HG03039 (cell line): ENCODE data around the gene TENT4B.

ENCODE experiments used
- ATAC-seq: cut with Tn5 transposase; IDR thresholded peaks from one replicate; pipeline ENCODE4 v1.9.1; 2021; ENCODE audit warnings: mild to moderate bottlenecking, moderate library complexity; ENCODE audit not compliant: unreplicated experiment

The TENT4B gene

DNA sequence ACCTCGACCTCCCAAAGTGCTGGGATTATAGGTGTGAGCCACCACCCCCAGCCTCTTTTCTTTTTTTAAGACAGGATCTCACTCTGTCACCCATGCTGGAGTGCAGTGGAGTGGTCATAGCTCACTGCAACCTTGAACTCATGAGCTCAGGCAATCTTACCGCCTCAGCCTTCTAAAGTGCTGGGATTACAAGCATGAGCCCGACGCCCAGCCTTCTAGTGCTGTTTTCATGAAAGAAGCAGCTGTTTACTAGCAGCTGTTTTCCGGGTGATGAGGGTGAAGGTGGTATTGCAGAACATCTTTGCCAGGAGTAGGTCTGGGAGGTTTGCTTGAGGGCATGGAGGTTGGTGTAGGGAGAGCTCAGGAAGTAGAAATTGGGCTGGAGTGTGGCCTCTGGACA lies 115.2 kb downstream of the TENT4B start:
- ATAC-seq: no peak

GRCh38 chr16:50269061-50269705 lies 116.1 kb downstream of the TENT4B start:
- ATAC-seq: no peak

- no peak for ATAC-seq
These were observed 116.8 kb downstream of the TENT4B start for GRCh38 chr16:50269769-50270509.

GRCh38 chr16:50270510-50271147 lies 117.5 kb downstream of the TENT4B start:
- no peak for ATAC-seq

- ATAC-seq: no peak
These were observed 118.3 kb downstream of the TENT4B start for GRCh38 chr16:50271148-50272041.

DNA sequence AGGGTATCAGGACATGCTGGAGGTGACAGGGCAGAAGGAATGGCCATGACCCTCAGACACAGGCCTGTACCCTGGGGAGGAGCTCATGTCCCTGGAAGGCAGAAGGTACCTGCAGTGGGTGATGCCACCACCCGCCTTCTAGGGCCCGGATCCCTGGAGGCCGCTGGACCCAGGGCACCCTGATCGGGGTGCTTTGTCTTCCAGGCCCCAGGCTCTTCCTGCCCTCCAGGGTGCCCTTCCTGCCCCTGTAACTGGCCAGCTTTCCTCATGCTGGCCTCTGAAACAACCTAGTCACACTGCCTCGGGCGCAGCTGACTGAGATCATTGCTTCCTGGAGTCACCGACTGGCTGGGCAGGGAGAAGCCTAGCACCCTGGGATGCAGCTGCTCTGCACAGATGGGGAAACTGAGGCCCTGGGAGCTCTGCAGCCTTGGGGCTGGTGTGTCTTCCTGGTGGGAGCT lies 119.0 kb downstream of the TENT4B start:
- no peak for ATAC-seq

DNA sequence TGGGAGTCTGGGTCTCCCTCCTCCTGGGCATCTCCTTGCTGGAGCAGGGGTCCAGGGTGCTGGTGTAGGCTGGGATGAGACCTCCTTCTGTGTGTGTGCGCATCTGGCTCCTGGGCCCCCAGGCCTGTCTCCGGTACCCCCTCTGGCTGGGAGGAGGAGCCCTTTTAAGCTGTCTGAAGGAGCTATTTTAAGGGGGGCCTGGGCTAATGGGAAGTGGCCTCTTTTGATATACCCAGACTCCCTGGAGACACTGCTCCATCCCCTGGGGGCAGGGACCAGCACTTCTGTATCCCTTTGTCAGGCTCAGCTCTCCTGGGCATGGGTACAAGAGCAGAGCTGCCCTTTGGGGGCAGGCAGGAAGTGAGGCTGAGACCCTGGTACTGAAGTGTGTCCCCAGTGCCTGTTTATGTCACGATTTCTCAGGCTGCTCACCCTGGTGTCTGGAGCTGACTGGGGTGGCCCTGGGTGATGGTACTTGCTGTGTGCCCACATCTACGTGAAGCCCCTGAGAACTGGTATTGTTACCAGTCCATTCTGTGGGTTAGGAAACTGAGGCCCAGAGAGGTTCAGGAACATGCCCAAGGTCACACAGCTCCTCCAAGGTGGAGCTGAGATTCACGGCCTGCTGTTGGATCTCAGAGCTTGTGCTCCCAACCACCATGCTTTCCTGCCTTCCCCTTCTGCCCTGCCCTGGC lies 119.7 kb downstream of the TENT4B start:
- no peak for ATAC-seq

GRCh38 chr16:50273382-50273690 lies 120.2 kb downstream of the TENT4B start:
- no peak for ATAC-seq

DNA sequence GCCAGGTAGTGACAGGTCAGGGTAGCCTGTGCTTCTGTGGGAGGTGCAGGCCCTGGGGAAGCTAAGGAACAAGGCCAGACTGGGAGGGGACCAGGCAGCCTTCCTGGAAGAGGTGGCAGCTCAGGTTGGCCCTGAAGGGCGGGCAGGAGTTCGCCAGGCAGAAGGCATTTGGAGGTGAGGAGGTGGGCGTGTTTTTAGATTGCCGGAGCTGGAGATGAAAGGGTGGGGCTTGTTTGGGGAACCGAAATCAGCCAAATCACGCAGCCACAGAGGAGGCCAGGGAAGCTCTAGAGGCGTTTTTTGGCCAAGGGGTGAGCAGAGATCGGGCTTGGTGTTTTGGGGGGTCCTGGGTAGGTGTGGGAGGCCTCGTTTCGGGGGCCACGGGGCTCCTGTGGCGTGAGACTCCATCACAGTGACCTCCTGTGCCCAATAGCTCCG lies 120.8 kb downstream of the TENT4B start:
- ATAC-seq: no peak

DNA sequence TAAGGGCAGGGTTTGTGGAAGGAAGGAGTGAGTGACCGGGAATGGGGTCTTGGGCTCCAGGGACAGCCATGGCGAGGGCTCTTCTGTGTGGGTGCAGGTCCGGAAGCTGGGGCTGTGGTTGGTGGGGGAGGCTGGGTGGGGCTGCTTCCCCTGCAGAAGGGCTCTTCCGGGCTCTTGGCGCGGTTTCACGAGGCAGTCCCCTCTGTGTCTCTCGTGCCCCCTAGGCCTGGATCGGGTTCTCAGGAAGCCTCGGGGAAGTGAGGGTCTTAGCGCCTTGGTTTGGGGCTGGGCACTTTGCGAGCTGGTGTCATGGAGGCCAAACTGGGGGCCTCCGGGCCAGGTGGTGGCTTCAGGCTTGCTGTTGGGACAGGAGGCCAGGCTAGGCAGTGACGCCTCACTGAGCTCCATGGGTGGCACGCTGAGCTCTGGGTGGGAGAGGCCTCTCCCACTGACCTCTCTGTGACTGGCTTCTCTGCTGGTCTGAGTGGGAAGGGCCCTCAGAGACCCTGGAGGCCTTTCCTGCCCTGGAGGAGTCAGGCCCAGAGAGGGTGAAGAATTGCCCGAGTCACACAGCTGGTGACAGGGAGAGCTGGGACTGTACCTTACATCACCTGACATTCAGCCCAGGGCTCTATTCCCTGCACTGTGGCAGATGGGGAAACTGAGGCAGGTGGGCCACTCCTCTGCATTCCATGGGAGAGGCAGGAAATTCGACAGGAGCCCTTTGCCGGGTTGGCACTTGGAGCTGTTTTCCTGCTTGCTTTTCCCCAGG lies 121.4 kb downstream of the TENT4B start:
- ATAC-seq: no peak

- ATAC-seq: no peak
These were observed 122.0 kb downstream of the TENT4B start for GRCh38 chr16:50275098-50275415.

DNA sequence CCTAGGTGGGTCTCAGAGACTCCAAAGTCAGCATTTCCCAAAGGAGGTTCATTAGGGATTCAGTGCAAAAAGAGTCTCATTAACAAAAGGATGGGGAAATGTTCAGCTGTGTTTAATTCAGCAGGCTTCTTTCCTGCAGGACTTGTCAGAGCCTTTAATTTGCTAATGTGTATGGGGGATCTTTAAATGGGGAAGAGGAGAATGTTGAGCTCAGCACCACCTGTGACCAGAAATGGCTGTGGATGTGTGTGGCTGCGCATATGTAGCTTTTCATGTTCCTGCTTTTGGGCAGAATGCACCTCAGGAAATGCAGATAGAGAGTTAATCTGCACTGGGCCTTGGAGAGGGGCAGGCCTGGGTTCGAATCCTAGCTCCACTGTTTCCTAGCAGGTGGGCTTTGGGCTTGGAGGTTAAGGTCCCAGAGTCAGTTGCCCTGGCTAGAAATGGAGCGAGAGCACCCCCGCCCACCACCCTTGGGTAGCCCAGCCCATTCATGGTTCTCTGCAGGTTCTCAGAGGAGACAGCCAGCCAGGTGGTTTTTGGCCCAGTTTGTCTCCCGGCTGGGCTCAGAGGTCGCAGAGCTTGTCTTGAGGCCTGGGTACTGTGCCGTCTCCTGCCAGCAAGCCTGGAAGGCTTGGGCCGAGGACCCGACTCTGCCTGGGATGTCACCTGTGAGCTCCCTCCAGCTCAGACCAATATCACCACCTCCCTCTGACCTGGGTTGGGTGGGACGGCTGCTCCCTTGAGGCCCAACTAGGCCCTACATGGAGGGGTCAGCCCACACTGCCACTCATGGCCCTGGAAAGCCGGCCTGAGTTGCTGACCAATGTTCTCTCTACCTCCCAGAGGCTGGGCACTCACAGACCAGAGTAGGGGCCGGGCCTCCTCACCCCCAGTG lies 122.6 kb downstream of the TENT4B start:
- ATAC-seq: no peak

GRCh38 chr16:50276326-50276640 lies 123.2 kb downstream of the TENT4B start:
- ATAC-seq: no peak

GRCh38 chr16:50276801-50277555 lies 123.9 kb downstream of the TENT4B start:
- no peak for ATAC-seq

- ATAC-seq: no peak
These were observed 125.1 kb downstream of the TENT4B start for GRCh38 chr16:50278251-50278650.

- ATAC-seq: no peak
These were observed 126.4 kb downstream of the TENT4B start for GRCh38 chr16:50279504-50279865.

DNA sequence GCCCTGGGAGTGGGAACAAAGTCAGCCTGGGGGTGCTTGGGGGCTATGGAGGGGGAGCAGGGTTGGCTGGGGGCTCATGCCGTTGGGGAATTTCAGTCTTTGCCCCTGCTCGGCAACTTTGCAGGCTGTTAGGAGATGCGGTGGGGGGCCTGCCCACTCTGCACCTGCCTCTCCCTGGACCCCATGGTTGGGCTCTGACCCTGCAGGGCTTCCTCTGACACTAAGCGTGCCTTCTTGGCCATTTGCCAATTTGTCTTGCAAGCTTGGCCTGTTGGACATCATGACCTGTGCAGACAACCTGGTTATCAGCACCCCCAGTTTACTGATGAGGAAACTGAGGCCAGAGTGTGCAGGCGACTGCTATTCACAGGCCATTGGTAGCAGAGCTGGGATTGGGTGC lies 127.8 kb downstream of the TENT4B start:
- no peak for ATAC-seq
